ENCODE measurements around the gene FAM200C. TPM values are rescaled to one million over a fixed set of nuclear protein-coding genes. Genes with fewer than 3 reads are reported as not detected.

Gene FAM200C
- total and polyA plus RNA-seq, 2 of the 8 experiments (the other 6 are each of a cell fraction or from before 2014, with no cell fraction given) = 2.6 to 7.3 TPM

- no peak overlapping the region for H2AK5ac ChIP-seq (ENCODE audit: low read depth, low read length)
- H2BK120ac ChIP-seq (replicated peaks; ENCODE audit: low read depth, low read length) = no peak overlapping the region
- FAIRE-seq = no peak
- H4K20me1 ChIP-seq (replicated peaks in 1 of 2; ENCODE audit: control insufficient read depth in 1 of 2, insufficient read depth in 2 of 2, low read length in 2 of 2) = no peaks in the 10 kb centered on the region
- ChIA-PET POLR2A (ENCODE audit: partially characterized antibody) (interaction anchor here (0.7 to 1.9 kb wide), 2 partner anchors 13 to 14 kb away, joined by 3 to 6 read pairs; partner anchors contain the start of gene PTTG1), CTCF (ENCODE audit: partially characterized antibody) (interaction anchor here (0.6 to 1.2 kb wide), 6 partner anchors 10 to 414 kb away, joined by 3 to 4 read pairs (median 3); no protein-coding TSS in a partner anchor)
- no peak overlapping the region for H2BK12ac ChIP-seq (ENCODE audit: low read depth, low read length)
- no peak overlapping the region for H2BK20ac ChIP-seq (ENCODE audit: low read length)
- WGBS, 2 experiments (ENCODE audit: extremely low coverage in 1 of 2, insufficient coverage in 1 of 2, insufficient read length in 1 of 2, insufficient replicate concordance in 2 of 2, low coverage in 1 of 2, low lambda C conversion rate in 2 of 2, missing lambda C conversion rate in 1 of 2) = 93% methylated on average over 4 of the region's 4 CpGs; no CpG with 5 or more reads in 1 of the 2 experiments
- H3K18ac ChIP-seq (ENCODE audit: extremely low read depth, low read length) = no peak overlapping the region
- H3K14ac ChIP-seq (ENCODE audit: insufficient read length) = no peak overlapping the region
- no peak overlapping the region for H3K4me3 ChIP-seq (ENCODE audit: extremely low read depth in 1 of 4, insufficient read depth in 2 of 4, low read depth in 3 of 4, low read length in 4 of 4)
- no peak overlapping the region for H2BK15ac ChIP-seq (ENCODE audit: low read length)
- no peaks in the 10 kb centered on the region for H3K79me2 ChIP-seq (ENCODE audit: control insufficient read depth in 1 of 2, insufficient read depth in 2 of 2, low read length in 2 of 2)
- no peak overlapping the region for H3K4me2 ChIP-seq (ENCODE audit: insufficient read depth in 1 of 2, low read depth in 2 of 2, low read length in 2 of 2)
- no peak overlapping the region for H3K56ac ChIP-seq (replicated peaks; ENCODE audit: insufficient read length, low read depth, low read length)
- no peak overlapping the region for H4K91ac ChIP-seq (replicated peaks; ENCODE audit: insufficient read length, low read length)
- H3K4me1 ChIP-seq (replicated peaks in 1 of 4; ENCODE audit: control insufficient read depth in 3 of 4, insufficient read depth in 4 of 4, low read length in 3 of 4) = no peaks in the 10 kb centered on the region; a peak in 1 of 7 replicates
- H2BK5ac ChIP-seq (ENCODE audit: low read depth, low read length) = no peak overlapping the region
- no peaks in the 10 kb centered on the region for H3K9me3 ChIP-seq (ENCODE audit: insufficient read depth in 2 of 2, low read depth in 1 of 2, low read length in 1 of 2)
- no peaks in the 10 kb centered on the region; the same call in 1 of the 2 replicates for H3K23me2 ChIP-seq (ENCODE audit: low read depth, low read length)
- DNase-seq (ENCODE audit: low read depth in 1 of 2, low spot score in 2 of 2) = no peak
- H3K27ac ChIP-seq (ENCODE audit: low read depth, low read length) = no peak overlapping the region
- H3K4ac ChIP-seq (replicated peaks; ENCODE audit: insufficient read length, low read depth, low read length) = no peak overlapping the region
- H2AFZ ChIP-seq (ENCODE audit: low read length) = no peak overlapping the region
- no peaks in the 10 kb centered on the region for H3K27me3 ChIP-seq (replicated peaks in 1 of 4; ENCODE audit: control insufficient read depth in 3 of 4, extremely low read depth in 1 of 4, insufficient read depth in 3 of 4, low read length in 3 of 4)
- no peak overlapping the region for H4K5ac ChIP-seq (ENCODE audit: insufficient read length, low read depth, low read length)
- H3K36me3 ChIP-seq (ENCODE audit: control insufficient read depth in 2 of 4, insufficient read depth in 4 of 4, low read length in 3 of 4) = no peaks in the 10 kb centered on the region
- H3K79me1 ChIP-seq (ENCODE audit: low read depth, low read length) = no peaks in the 10 kb centered on the region
- no peak overlapping the region for H3K9ac ChIP-seq (replicated peaks in 1 of 4; ENCODE audit: extremely low read depth in 1 of 4, low read depth in 3 of 4, low read length in 3 of 4)
- no peak overlapping the region for H4K8ac ChIP-seq (ENCODE audit: extremely low read depth, insufficient read depth, low read length)
- no peak overlapping the region for H3K23ac ChIP-seq (ENCODE audit: insufficient read length)
- TF ChIP-seq TEAD4 (IDR thresholded peaks at IDR 0.05; ENCODE audit: low read depth, low read length) (no peak), ASH2L (IDR thresholded peaks at IDR 0.05; ENCODE audit: low read length) (no peak), E2F6 (IDR thresholded peaks at IDR 0.05) (no peak), JUND (IDR thresholded peaks at IDR 0.05; ENCODE audit: low read length) (no peak), MAFK (IDR thresholded peaks at IDR 0.05; ENCODE audit: low read depth, low read length) (no peak), SIX5 (IDR thresholded peaks at IDR 0.05; ENCODE audit: low read depth, low read length) (no peak), SP4 (IDR thresholded peaks at IDR 0.05; ENCODE audit: low read length) (no peak), GABPA (IDR thresholded peaks at IDR 0.05; ENCODE audit: borderline replicate concordance, insufficient read depth, low read length) (no peak), CEBPB (IDR thresholded peaks at IDR 0.05; ENCODE audit: low read depth, low read length) (no peak), BACH1 (IDR thresholded peaks at IDR 0.05; ENCODE audit: low read length) (no peak), TAF7 (optimal IDR thresholded peaks at IDR 0.05; ENCODE audit: borderline replicate concordance, low read depth, low read length) (no peak), KDM5A (IDR thresholded peaks at IDR 0.05; ENCODE audit: low read length) (no peak), SIRT6 (IDR thresholded peaks at IDR 0.05; ENCODE audit: low read length) (no peak), EZH2 (IDR thresholded peaks at IDR 0.05; ENCODE audit: low read depth, low read length, severe bottlenecking) (no peak), RNF2 (IDR thresholded peaks at IDR 0.05; ENCODE audit: borderline replicate concordance, low read depth, low read length, missing control alignments, poor library complexity, severe bottlenecking) (no peak)
Observed at GRCh38 chr5:160436017-160436416, 36.2 kb upstream of the FAM200C start.

Data from H1 (cell line).